Neural cell (in vitro differentiated cells): ENCODE data around the gene MARCHF6.

Experiments used
- EP300 ChIP-seq: fragments of 450-650 bp; conservative IDR thresholded peaks from 2 replicates; pipeline ENCODE4 v1.6.1; 2014; ENCODE audit warnings: antibody characterized with exemption, mild to moderate bottlenecking, moderate library complexity; ENCODE audit not compliant: poor library complexity, severe bottlenecking
- EZH2 ChIP-seq: fragments of 200-600, 300-800 bp; shearing (Covaris generic), sonication (generic); IDR thresholded peaks from 2 replicates; pipeline ENCODE4 v1.6.1; 2014; ENCODE audit warnings: antibody characterized with exemption, low read length, borderline replicate concordance, mild to moderate bottlenecking; ENCODE audit not compliant: insufficient read depth, poor library complexity, severe bottlenecking
- MXI1 ChIP-seq: fragments of 450-650 bp; conservative IDR thresholded peaks from 2 replicates; pipeline ENCODE4 v1.6.1; 2014; ENCODE audit warnings: antibody characterized with exemption, mild to moderate bottlenecking; ENCODE audit not compliant: poor library complexity, severe bottlenecking
- POLR2AphosphoS5 ChIP-seq: IDR thresholded peaks from 2 replicates; pipeline ENCODE4 v1.6.1; 2012
- RAD21 ChIP-seq: fragments of 450-650 bp; conservative IDR thresholded peaks from 2 replicates; pipeline ENCODE4 v1.6.1; 2014; ENCODE audit warnings: antibody characterized with exemption, mild to moderate bottlenecking, moderate library complexity
- REST ChIP-seq: IDR thresholded peaks from 2 replicates; pipeline ENCODE4 v1.6.1; 2012; ENCODE audit warnings: borderline replicate concordance
- TAF1 ChIP-seq: IDR thresholded peaks from 2 replicates; pipeline ENCODE4 v1.6.1; 2012; ENCODE audit warnings: low read depth
- TF ChIP-seq, protein P1 (sequence below): fragments of 450-650 bp; IDR thresholded peaks from 2 replicates; pipeline ENCODE4 v1.5.1; 2014; ENCODE audit warnings: antibody characterized with exemption, mild to moderate bottlenecking, moderate library complexity; ENCODE audit not compliant: poor library complexity, severe bottlenecking

DNA sequence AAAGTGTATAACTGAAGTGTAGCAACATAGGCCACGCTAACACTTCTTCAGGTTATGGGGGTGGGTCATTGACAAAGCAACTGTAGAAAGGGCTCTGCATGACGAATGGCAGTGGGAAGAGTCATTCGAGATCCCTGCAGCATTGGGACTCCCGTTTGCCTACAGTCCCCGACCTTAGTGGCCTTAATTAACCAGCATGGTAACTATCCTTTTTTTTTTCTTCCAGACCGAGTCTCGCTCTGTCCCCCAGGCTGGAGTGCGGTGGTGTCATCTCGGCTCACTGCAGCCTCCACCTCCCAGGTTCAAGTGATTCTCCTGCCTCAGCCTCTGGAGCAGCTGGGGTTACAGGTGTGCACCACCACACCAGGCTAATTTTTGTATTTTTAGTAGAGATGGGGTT lies 31.6 kb upstream of the MARCHF6 start:
- TF ChIP-seq, protein P1, sequence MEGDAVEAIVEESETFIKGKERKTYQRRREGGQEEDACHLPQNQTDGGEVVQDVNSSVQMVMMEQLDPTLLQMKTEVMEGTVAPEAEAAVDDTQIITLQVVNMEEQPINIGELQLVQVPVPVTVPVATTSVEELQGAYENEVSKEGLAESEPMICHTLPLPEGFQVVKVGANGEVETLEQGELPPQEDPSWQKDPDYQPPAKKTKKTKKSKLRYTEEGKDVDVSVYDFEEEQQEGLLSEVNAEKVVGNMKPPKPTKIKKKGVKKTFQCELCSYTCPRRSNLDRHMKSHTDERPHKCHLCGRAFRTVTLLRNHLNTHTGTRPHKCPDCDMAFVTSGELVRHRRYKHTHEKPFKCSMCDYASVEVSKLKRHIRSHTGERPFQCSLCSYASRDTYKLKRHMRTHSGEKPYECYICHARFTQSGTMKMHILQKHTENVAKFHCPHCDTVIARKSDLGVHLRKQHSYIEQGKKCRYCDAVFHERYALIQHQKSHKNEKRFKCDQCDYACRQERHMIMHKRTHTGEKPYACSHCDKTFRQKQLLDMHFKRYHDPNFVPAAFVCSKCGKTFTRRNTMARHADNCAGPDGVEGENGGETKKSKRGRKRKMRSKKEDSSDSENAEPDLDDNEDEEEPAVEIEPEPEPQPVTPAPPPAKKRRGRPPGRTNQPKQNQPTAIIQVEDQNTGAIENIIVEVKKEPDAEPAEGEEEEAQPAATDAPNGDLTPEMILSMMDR: no peak
- TF ChIP-seq EZH2: no peak
- TF ChIP-seq MXI1: no peak
- no peak for TF ChIP-seq REST
- TF ChIP-seq POLR2AphosphoS5: no peak
- no peak for TF ChIP-seq RAD21
- TF ChIP-seq EP300: no peak
- no peak for TF ChIP-seq TAF1
